Nephron (organoid): ENCODE results near the gene GLO1.

Source experiments
- H3K27ac Mint-ChIP-seq, 3 experiments: 2 replicates each; pipeline ENCODE4 v1.8.0; 2020; ENCODE audit warnings: mixed read lengths in 3 of 3, mild to moderate bottlenecking in 2 of 3, moderate library complexity in 1 of 3
- H3K27me3 Mint-ChIP-seq: 2 replicates; pipeline ENCODE4 v1.8.0; 2021; ENCODE audit warnings: low read depth, mild to moderate bottlenecking, moderate library complexity, mixed read lengths
- H3K36me3 Mint-ChIP-seq: 2 replicates; pipeline ENCODE4 v1.8.0; 2020; ENCODE audit warnings: low read depth, mixed read lengths
- H3K4me1 Mint-ChIP-seq: 2 replicates; pipeline ENCODE4 v1.8.0; 2020; ENCODE audit warnings: mixed read lengths
- H3K4me3 Mint-ChIP-seq, 3 experiments: 2 replicates each; pipeline ENCODE4 v1.8.0; 2020; ENCODE audit warnings: mild to moderate bottlenecking in 3 of 3, mixed read lengths in 3 of 3, moderate library complexity in 2 of 3
- H3K9me3 Mint-ChIP-seq: 2 replicates; pipeline ENCODE4 v1.8.0; 2020; ENCODE audit warnings: mixed read lengths
- TF ChIP-seq, protein P1 (sequence below), 3 experiments: fragments of 200-600 bp; sonication (generic); IDR thresholded peaks; one replicate each; pipeline ENCODE4 v1.5.0; 2021; ENCODE audit warnings: antibody characterized with exemption in 3 of 3; ENCODE audit not compliant: unreplicated experiment in 3 of 3

The GLO1 gene

DNA sequence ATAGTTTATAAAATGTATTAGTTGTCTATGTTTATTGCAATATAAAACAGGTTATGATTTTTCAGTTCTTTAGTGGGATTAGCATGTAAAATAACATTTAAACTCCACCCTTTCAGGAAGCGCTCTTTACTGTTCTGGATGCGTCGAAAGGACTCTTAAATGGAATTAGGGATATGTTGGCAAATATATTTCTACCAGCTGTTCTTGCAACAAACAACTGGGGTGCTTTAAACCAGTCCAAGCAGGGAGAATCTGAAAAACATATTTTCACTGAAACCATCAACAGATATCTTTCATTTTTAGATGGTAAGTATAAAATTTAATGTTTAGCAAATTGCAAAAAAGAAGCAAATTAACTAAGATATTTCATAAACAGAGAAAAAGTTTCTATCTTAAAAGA lies 34.0 kb upstream of the GLO1 start:
- Mint-ChIP-seq H3K4me3 (no peak overlapping the region), H3K9me3 (peaks cover 9% of the 10 kb centered on the region), H3K27ac (no peak overlapping the region), H3K4me1 (peaks cover 9% of the 10 kb centered on the region), H3K27me3 (peaks cover 4% of the 10 kb centered on the region), H3K36me3 (no peaks in the 10 kb centered on the region)
- TF ChIP-seq, protein P1, sequence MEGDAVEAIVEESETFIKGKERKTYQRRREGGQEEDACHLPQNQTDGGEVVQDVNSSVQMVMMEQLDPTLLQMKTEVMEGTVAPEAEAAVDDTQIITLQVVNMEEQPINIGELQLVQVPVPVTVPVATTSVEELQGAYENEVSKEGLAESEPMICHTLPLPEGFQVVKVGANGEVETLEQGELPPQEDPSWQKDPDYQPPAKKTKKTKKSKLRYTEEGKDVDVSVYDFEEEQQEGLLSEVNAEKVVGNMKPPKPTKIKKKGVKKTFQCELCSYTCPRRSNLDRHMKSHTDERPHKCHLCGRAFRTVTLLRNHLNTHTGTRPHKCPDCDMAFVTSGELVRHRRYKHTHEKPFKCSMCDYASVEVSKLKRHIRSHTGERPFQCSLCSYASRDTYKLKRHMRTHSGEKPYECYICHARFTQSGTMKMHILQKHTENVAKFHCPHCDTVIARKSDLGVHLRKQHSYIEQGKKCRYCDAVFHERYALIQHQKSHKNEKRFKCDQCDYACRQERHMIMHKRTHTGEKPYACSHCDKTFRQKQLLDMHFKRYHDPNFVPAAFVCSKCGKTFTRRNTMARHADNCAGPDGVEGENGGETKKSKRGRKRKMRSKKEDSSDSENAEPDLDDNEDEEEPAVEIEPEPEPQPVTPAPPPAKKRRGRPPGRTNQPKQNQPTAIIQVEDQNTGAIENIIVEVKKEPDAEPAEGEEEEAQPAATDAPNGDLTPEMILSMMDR (IDR thresholded peaks at IDR 0.05; ENCODE audit: unreplicated experiment in 3 of 3), result no peak

GRCh38 chr6:38730140-38730862 lies 27.4 kb upstream of the GLO1 start:
- TF ChIP-seq, protein P1 (IDR thresholded peaks at IDR 0.05; ENCODE audit: unreplicated experiment in 3 of 3), result no peak
- peaks cover 14% of the 10 kb centered on the region for H3K4me1 Mint-ChIP-seq
- peak overlapping the region in 2 of 3 experiments; percentile 69 to 73 for H3K27ac Mint-ChIP-seq
- no peaks in the 10 kb centered on the region for H3K27me3 Mint-ChIP-seq
- H3K36me3 Mint-ChIP-seq, result no peaks in the 10 kb centered on the region
- H3K4me3 Mint-ChIP-seq, result no peak overlapping the region
- peaks cover 4% of the 10 kb centered on the region for H3K9me3 Mint-ChIP-seq

DNA sequence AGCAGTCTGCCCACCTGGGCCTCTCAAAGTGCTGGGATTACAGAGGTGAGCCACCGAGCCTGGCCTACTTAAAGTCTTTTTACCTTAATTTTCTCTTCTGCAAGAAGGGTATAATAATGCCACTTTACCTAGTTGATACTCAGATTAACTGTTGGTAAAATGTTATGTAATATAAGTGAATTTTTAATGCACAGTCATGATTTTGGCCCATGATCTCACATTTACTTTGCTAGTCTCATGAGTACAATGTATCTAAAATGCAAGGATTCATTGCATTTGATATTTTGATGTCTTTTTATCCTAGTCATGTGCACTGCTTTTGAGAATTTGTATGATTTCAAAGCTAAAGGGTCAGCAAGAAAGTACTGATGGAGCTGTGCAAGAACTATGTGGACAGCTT lies 25.3 kb upstream of the GLO1 start:
- Mint-ChIP-seq H3K36me3 (no peaks in the 10 kb centered on the region), H3K4me3 (no peak overlapping the region), H3K27ac (no peak overlapping the region), H3K4me1 (peaks cover 14% of the 10 kb centered on the region), H3K27me3 (no peaks in the 10 kb centered on the region), H3K9me3 (peaks cover under 1% of the 10 kb centered on the region)
- TF ChIP-seq, protein P1 (IDR thresholded peaks at IDR 0.05; ENCODE audit: unreplicated experiment in 3 of 3), result no peak

DNA sequence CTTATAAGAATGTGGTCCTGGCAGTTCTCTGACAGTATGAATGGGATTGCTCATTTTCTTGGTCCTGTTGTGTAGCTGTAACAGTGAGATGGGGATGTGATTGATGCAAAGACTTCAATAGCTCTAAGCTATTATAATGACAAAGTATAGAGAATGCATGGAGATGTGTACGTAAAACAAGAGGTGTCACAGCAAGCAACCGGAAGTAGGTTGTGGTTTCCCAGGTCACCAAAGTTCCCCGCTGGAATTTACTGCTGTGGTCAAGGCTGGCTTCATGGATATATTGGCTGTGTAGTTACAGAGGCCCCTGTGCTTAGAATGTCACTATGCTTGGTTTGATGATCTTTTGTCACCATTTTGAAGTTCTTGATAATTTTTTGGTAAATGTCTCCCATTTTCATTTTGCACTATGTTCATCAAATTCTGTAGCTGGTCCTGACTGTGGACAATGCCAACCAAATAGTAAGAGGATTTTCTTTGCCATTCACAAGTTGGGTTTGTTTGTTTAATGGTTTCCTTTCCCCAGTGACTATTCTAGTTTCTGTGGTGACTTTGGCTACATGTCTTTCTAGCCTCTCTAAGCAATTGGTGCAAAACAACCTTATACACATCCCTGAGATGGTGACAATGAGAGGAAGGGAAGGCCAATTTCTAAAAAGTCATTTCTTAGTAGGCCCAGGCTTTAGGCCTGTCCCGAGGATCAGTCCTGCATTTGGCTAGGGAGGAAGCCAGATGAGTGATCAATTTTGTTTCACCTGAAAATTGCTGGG lies 22.7 kb upstream of the GLO1 start:
- H3K27me3 Mint-ChIP-seq, result no peaks in the 10 kb centered on the region
- H3K9me3 Mint-ChIP-seq, result no peaks in the 10 kb centered on the region
- TF ChIP-seq, protein P1 (IDR thresholded peaks at IDR 0.05; ENCODE audit: unreplicated experiment in 3 of 3), result no peak
- H3K4me3 Mint-ChIP-seq, result no peak overlapping the region
- H3K4me1 Mint-ChIP-seq, result peaks cover 23% of the 10 kb centered on the region
- H3K36me3 Mint-ChIP-seq, result no peaks in the 10 kb centered on the region
- no peak overlapping the region for H3K27ac Mint-ChIP-seq

DNA sequence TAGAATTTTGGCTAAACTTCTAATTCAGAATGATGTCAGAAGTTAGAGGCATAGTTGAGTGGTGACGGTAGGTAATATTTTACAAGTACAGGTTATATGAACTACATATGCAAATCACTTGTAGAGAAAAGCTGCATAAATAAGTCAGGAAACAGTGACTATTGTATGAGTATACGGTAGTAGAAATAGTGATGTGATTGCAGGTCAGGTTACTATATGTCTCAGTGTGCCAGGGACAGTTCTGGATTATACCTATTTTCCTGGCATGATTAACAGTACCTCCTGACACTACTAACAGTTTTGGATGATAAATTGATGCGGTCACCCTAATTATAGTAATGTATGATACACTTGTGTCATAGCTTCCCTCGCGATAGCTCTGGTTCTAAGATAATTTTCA lies 21.4 kb upstream of the GLO1 start:
- Mint-ChIP-seq H3K4me3 (no peak overlapping the region), H3K27ac (no peak overlapping the region), H3K27me3 (no peaks in the 10 kb centered on the region), H3K4me1 (peaks cover 22% of the 10 kb centered on the region), H3K9me3 (no peaks in the 10 kb centered on the region), H3K36me3 (no peaks in the 10 kb centered on the region)
- TF ChIP-seq, protein P1 (IDR thresholded peaks at IDR 0.05; ENCODE audit: unreplicated experiment in 3 of 3), result no peak
